ENCODE measurements around the gene RSPH9. TPM values are rescaled to one million over a fixed set of nuclear protein-coding genes. Genes with fewer than 3 reads are reported as not detected.

Gene RSPH9
- total and polyA plus RNA-seq, 4 donors: under 0.01 to 0.19 (median 0.12) TPM

DNA sequence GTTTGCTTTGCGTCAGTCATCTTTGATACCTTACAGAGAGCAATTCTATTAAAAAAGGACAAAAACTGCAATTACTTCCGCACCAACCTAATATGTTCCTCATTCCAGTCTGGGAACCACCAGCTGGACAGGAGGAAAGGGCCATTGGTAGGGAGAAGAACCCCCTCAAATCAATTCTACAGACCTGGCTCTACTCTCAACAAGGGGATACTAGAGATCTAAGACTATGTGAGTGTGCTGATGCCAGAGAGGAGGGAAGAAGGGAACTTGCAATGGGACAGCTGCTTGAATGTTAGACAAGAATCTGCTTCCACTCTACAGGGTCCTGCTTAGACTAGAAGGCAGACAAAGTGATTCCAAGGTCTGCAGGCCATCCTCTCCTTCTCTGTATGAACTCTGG is 29.5 kb downstream of the RSPH9 start:
- H3K9me3 ChIP-seq (ENCODE audit: control insufficient read depth in 4 of 4, low read length in 3 of 4): no peaks in the 10 kb centered on the region
- no peaks in the 10 kb centered on the region for H3K27me3 ChIP-seq (ENCODE audit: control insufficient read depth in 4 of 4, insufficient read depth in 4 of 4, low read length in 3 of 4)
- H3K4me1 ChIP-seq (ENCODE audit: control insufficient read depth in 4 of 4, insufficient read depth in 4 of 4, low read length in 3 of 4): peaks cover 0 to 9% (median 3%) of the 10 kb centered on the region in 4 donors
- peaks cover 16 to 68% (median 31%) of the 10 kb centered on the region in 4 donors for H3K36me3 ChIP-seq (ENCODE audit: control insufficient read depth in 4 of 4, insufficient read depth in 3 of 4, low read depth in 1 of 4, low read length in 3 of 4)
- whole genome bisulfite sequencing: 78% methylated on average over 2 of the region's 2 CpGs
- no peak for DNase-seq (ENCODE audit: low spot score)
- H3K4me3 ChIP-seq (ENCODE audit: low read depth in 1 of 3, low read length in 3 of 3): no peak overlapping the region
- TF ChIP-seq, protein P1, sequence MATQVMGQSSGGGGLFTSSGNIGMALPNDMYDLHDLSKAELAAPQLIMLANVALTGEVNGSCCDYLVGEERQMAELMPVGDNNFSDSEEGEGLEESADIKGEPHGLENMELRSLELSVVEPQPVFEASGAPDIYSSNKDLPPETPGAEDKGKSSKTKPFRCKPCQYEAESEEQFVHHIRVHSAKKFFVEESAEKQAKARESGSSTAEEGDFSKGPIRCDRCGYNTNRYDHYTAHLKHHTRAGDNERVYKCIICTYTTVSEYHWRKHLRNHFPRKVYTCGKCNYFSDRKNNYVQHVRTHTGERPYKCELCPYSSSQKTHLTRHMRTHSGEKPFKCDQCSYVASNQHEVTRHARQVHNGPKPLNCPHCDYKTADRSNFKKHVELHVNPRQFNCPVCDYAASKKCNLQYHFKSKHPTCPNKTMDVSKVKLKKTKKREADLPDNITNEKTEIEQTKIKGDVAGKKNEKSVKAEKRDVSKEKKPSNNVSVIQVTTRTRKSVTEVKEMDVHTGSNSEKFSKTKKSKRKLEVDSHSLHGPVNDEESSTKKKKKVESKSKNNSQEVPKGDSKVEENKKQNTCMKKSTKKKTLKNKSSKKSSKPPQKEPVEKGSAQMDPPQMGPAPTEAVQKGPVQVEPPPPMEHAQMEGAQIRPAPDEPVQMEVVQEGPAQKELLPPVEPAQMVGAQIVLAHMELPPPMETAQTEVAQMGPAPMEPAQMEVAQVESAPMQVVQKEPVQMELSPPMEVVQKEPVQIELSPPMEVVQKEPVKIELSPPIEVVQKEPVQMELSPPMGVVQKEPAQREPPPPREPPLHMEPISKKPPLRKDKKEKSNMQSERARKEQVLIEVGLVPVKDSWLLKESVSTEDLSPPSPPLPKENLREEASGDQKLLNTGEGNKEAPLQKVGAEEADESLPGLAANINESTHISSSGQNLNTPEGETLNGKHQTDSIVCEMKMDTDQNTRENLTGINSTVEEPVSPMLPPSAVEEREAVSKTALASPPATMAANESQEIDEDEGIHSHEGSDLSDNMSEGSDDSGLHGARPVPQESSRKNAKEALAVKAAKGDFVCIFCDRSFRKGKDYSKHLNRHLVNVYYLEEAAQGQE (IDR thresholded peaks at IDR 0.05): no peak
- TF ChIP-seq, protein P2, sequence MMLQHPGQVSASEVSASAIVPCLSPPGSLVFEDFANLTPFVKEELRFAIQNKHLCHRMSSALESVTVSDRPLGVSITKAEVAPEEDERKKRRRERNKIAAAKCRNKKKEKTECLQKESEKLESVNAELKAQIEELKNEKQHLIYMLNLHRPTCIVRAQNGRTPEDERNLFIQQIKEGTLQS (IDR thresholded peaks at IDR 0.05): no peak
- no peak for TF ChIP-seq EGR1 (IDR thresholded peaks at IDR 0.05; ENCODE audit: low read depth in 2 of 2)
- TF ChIP-seq GABPA (IDR thresholded peaks at IDR 0.05 in 1 of 2, conservative IDR thresholded peaks at IDR 0.05 in 1 of 2): no peak
- TF ChIP-seq FOXA1 (IDR thresholded peaks at IDR 0.05): no peak
- TF ChIP-seq, protein P3, sequence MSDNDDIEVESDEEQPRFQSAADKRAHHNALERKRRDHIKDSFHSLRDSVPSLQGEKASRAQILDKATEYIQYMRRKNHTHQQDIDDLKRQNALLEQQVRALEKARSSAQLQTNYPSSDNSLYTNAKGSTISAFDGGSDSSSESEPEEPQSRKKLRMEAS (IDR thresholded peaks at IDR 0.05): no peak
- no peak for TF ChIP-seq HNF4G (IDR thresholded peaks at IDR 0.05)
- TF ChIP-seq, protein P4, sequence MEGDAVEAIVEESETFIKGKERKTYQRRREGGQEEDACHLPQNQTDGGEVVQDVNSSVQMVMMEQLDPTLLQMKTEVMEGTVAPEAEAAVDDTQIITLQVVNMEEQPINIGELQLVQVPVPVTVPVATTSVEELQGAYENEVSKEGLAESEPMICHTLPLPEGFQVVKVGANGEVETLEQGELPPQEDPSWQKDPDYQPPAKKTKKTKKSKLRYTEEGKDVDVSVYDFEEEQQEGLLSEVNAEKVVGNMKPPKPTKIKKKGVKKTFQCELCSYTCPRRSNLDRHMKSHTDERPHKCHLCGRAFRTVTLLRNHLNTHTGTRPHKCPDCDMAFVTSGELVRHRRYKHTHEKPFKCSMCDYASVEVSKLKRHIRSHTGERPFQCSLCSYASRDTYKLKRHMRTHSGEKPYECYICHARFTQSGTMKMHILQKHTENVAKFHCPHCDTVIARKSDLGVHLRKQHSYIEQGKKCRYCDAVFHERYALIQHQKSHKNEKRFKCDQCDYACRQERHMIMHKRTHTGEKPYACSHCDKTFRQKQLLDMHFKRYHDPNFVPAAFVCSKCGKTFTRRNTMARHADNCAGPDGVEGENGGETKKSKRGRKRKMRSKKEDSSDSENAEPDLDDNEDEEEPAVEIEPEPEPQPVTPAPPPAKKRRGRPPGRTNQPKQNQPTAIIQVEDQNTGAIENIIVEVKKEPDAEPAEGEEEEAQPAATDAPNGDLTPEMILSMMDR (IDR thresholded peaks at IDR 0.05; ENCODE audit: low read depth, low read length, missing input control): no peak
- TF ChIP-seq TAF1 (conservative IDR thresholded peaks at IDR 0.05): no peak
- TF ChIP-seq RXRA (IDR thresholded peaks at IDR 0.05): no peak
- TF ChIP-seq JUND (IDR thresholded peaks at IDR 0.05): no peak
- no peak for TF ChIP-seq NR2F2 (IDR thresholded peaks at IDR 0.05)
- no peak for TF ChIP-seq YY1 (IDR thresholded peaks at IDR 0.05)
- no peak for TF ChIP-seq RAD21 (IDR thresholded peaks at IDR 0.05)
- H3K9ac ChIP-seq (ENCODE audit: low read depth in 1 of 2, low read length in 2 of 2): no peak overlapping the region
- H3K27ac ChIP-seq (ENCODE audit: low read depth in 1 of 2, low read length in 2 of 2): no peak overlapping the region

DNA sequence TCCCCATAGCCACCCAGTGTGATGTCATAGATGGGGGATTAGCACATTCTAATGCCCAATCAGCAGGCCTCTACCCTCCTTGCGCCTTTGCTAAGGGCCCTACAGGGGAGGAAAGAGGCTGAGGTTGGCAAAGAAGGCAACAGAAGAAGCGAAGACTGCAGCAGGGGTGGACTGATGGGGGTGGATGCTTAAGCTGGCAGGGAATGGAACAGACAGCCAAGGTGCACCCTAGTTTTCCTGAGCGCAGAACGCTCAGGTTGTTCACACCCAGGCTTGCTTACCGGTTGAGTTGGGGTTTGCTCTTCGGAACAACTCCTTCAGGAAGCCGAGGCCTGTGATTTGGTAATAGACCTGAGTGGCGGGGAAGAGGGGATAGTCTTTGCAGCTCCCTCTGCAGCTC is 30.1 kb downstream of the RSPH9 start:
- peaks cover 0 to 9% (median 3%) of the 10 kb centered on the region in 4 donors for H3K4me1 ChIP-seq (ENCODE audit: control insufficient read depth in 4 of 4, insufficient read depth in 4 of 4, low read length in 3 of 4)
- H3K27me3 ChIP-seq (ENCODE audit: control insufficient read depth in 4 of 4, insufficient read depth in 4 of 4, low read length in 3 of 4): no peaks in the 10 kb centered on the region
- no peaks in the 10 kb centered on the region for H3K9me3 ChIP-seq (ENCODE audit: control insufficient read depth in 4 of 4, low read length in 3 of 4)
- WGBS: 95% methylated on average over 8 of the region's 8 CpGs
- no peak for DNase-seq (ENCODE audit: low spot score)
- no peak overlapping the region for H3K4me3 ChIP-seq (ENCODE audit: low read depth in 1 of 3, low read length in 3 of 3)
- no peak overlapping the region for H3K9ac ChIP-seq (ENCODE audit: low read depth in 1 of 2, low read length in 2 of 2)
- TF ChIP-seq, protein P2 (IDR thresholded peaks at IDR 0.05): no peak
- TF ChIP-seq, protein P3 (IDR thresholded peaks at IDR 0.05): no peak
- no peak for TF ChIP-seq FOXA1 (IDR thresholded peaks at IDR 0.05)
- no peak for TF ChIP-seq EGR1 (IDR thresholded peaks at IDR 0.05; ENCODE audit: low read depth in 2 of 2)
- TF ChIP-seq, protein P1 (IDR thresholded peaks at IDR 0.05): no peak
- no peak for TF ChIP-seq HNF4G (IDR thresholded peaks at IDR 0.05)
- H3K27ac ChIP-seq (ENCODE audit: low read depth in 1 of 2, low read length in 2 of 2): no peak overlapping the region
- peaks cover 16 to 73% (median 31%) of the 10 kb centered on the region in 4 donors for H3K36me3 ChIP-seq (ENCODE audit: control insufficient read depth in 4 of 4, insufficient read depth in 3 of 4, low read depth in 1 of 4, low read length in 3 of 4)

Data from liver (tissue), 9 donors.